Caco-2 (cell line): ENCODE results near the gene HTR3B. TPM values are rescaled to one million over a fixed set of nuclear protein-coding genes. Genes with fewer than 3 reads are reported as not detected.

Experiments used
- BruUV-seq: library from RNA; stranded (reverse); fragments of 400-500 nt; replicated peaks from 2 replicates; lab custom pipeline; 2021; lab: Mats Ljungman, UMichigan
- CTCF ChIA-PET: fragments of 300-600 bp; sonication (Branson Sonifier 250); formaldehyde crosslinking; loops from one replicate; lab custom pipeline; 2022; ENCODE audit warnings: antibody characterized with exemption; lab: Charles Lee
- POLR2A ChIA-PET: fragments of 300-600 bp; sonication (Branson Sonifier 250); formaldehyde crosslinking; loops from one replicate; lab custom pipeline; 2022; ENCODE audit warnings: antibody characterized with exemption; lab: Charles Lee
- DNase-seq, 2 experiments: peaks; one replicate each; pipeline versions ENCODE4 v3.0.0 to v3.0.0-alpha.2; 2020 to 2022
- H3K27me3 ChIP-seq: replicated peaks from 2 replicates; pipeline ENCODE4 v1.6.0; 2011; ENCODE audit warnings: low read length; ENCODE audit not compliant: control insufficient read depth, insufficient read depth
- H3K36me3 ChIP-seq: 2 replicates; pipeline ENCODE4 v1.5.1; 2011; ENCODE audit warnings: low read length; ENCODE audit not compliant: control insufficient read depth, insufficient read depth
- H3K4me1 ChIP-seq: fragments of 250-450 bp; sonication (Bioruptor Pico); 2 replicates; pipeline ENCODE4 v1.5.1; 2020; ENCODE audit warnings: mild to moderate bottlenecking
- H3K4me3 ChIP-seq: 2 replicates; pipeline ENCODE4 v1.5.1; 2011; ENCODE audit warnings: low read depth, mild to moderate bottlenecking, control low read depth, low read length
- H3K9me3 ChIP-seq: fragments of 250-450 bp; sonication (Bioruptor Pico); 2 replicates; pipeline ENCODE4 v1.5.1; 2020; ENCODE audit warnings: mild to moderate bottlenecking, moderate library complexity
- H3K27ac Mint-ChIP-seq: one replicate; pipeline ENCODE4 v1.8.0; 2022; ENCODE audit warnings: mixed read lengths; ENCODE audit not compliant: unreplicated experiment
- H3K27me3 Mint-ChIP-seq: one replicate; pipeline ENCODE4 v1.8.0; 2022; ENCODE audit warnings: mixed read lengths; ENCODE audit not compliant: insufficient read depth, unreplicated experiment
- H3K36me3 Mint-ChIP-seq: one replicate; pipeline ENCODE4 v1.8.0; 2022; ENCODE audit warnings: mild to moderate bottlenecking, mixed read lengths; ENCODE audit not compliant: insufficient read depth, unreplicated experiment
- H3K4me1 Mint-ChIP-seq: one replicate; pipeline ENCODE4 v1.8.0; 2022; ENCODE audit warnings: low read depth, mixed read lengths; ENCODE audit not compliant: unreplicated experiment
- H3K4me3 Mint-ChIP-seq: one replicate; pipeline ENCODE4 v1.8.0; 2022; ENCODE audit warnings: mild to moderate bottlenecking, moderate library complexity, mixed read lengths; ENCODE audit not compliant: unreplicated experiment
- H3K9me3 Mint-ChIP-seq: one replicate; pipeline ENCODE4 v1.8.0; 2022; ENCODE audit warnings: mixed read lengths; ENCODE audit not compliant: unreplicated experiment
- CTCF ChIP-seq, 2 experiments: fragments of 200-600 bp in 1 of 2; IDR thresholded peaks; 1 replicate in 1 of 2; 2 replicates in 1 of 2; pipeline versions ENCODE4 v1.5.1 to v1.8.0; 2011 to 2022; ENCODE audit warnings: antibody characterized with exemption in 1 of 2, control low read depth in 1 of 2, inconsistent platforms in 1 of 2, low read depth in 1 of 2, low read length in 1 of 2, mild to moderate bottlenecking in 1 of 2, moderate library complexity in 1 of 2; ENCODE audit not compliant: insufficient read depth in 1 of 2, severe bottlenecking in 1 of 2, unreplicated experiment in 1 of 2
- intact Hi-C: fragments of 100-400 bp; cut with micrococcal nuclease; formaldehyde crosslinking; loops from one replicate; pipeline ENCODE4 v1.10.0; 2022; ENCODE audit not compliant: unreplicated experiment
- total RNA-seq: library from RNA; stranded (reverse); gene quantifications from 2 replicates; pipeline ENCODE4 v1.2.3, GENCODE V29; 2022

The HTR3B gene
- total RNA-seq, 1 experiment from 2014 or later: not detected

- DNase-seq: no peak
- Histone ChIP-seq H3K4me1 (no peaks in the 10 kb centered on the region), H3K9me3 (no peaks in the 10 kb centered on the region), H3K27me3 (no peaks in the 10 kb centered on the region; the same call in 1 of the 2 replicates), H3K36me3 (no peaks in the 10 kb centered on the region), H3K4me3 (no peak overlapping the region)
- CTCF ChIA-PET: no interaction called here
- no peak overlapping the region for H3K4me3 Mint-ChIP-seq
- H3K36me3 Mint-ChIP-seq: no peaks in the 10 kb centered on the region
- POLR2A ChIA-PET: no interaction called here
- H3K4me1 Mint-ChIP-seq: no peaks in the 10 kb centered on the region
- no peak for TF ChIP-seq CTCF (IDR thresholded peaks at IDR 0.05; ENCODE audit: insufficient read depth in 1 of 2, low read depth in 1 of 2, low read length in 1 of 2, severe bottlenecking in 1 of 2, unreplicated experiment in 1 of 2)
- H3K27me3 Mint-ChIP-seq: peaks cover 26% of the 10 kb centered on the region
- no peak overlapping the region for H3K27ac Mint-ChIP-seq
- no peaks in the 10 kb centered on the region for H3K9me3 Mint-ChIP-seq
- intact Hi-C loops: no loop called here
- no TSS peak for BruUV-seq
Observed at GRCh38 chr11:113989916-113990315, 85.3 kb downstream of the HTR3B start.

GRCh38 chr11:113991170-113991569 lies 86.6 kb downstream of the HTR3B start:
- TF ChIP-seq CTCF (IDR thresholded peaks at IDR 0.05; ENCODE audit: insufficient read depth in 1 of 2, low read depth in 1 of 2, low read length in 1 of 2, severe bottlenecking in 1 of 2, unreplicated experiment in 1 of 2): peak in 1 of 2 experiments; percentile 13
- ChIA-PET CTCF (interaction anchor here (0.7 to 1.2 kb wide), 6 partner anchors 95 to 273 kb away, joined by 3 to 18 read pairs (median 4); no protein-coding TSS in a partner anchor), POLR2A (no interaction called here)
- Mint-ChIP-seq H3K9me3 (no peaks in the 10 kb centered on the region), H3K4me3 (no peak overlapping the region), H3K36me3 (no peaks in the 10 kb centered on the region), H3K27me3 (peaks cover 24% of the 10 kb centered on the region), H3K27ac (no peak overlapping the region), H3K4me1 (no peaks in the 10 kb centered on the region)
- H3K36me3 ChIP-seq: no peaks in the 10 kb centered on the region
- peak; percentile 62 to 82 for DNase-seq
- H3K4me1 ChIP-seq: no peaks in the 10 kb centered on the region
- H3K4me3 ChIP-seq: no peak overlapping the region
- BruUV-seq: no TSS peak
- no peaks in the 10 kb centered on the region for H3K9me3 ChIP-seq
- intact Hi-C loops: no loop called here
- H3K27me3 ChIP-seq: no peaks in the 10 kb centered on the region; the same call in 1 of the 2 replicates

DNA sequence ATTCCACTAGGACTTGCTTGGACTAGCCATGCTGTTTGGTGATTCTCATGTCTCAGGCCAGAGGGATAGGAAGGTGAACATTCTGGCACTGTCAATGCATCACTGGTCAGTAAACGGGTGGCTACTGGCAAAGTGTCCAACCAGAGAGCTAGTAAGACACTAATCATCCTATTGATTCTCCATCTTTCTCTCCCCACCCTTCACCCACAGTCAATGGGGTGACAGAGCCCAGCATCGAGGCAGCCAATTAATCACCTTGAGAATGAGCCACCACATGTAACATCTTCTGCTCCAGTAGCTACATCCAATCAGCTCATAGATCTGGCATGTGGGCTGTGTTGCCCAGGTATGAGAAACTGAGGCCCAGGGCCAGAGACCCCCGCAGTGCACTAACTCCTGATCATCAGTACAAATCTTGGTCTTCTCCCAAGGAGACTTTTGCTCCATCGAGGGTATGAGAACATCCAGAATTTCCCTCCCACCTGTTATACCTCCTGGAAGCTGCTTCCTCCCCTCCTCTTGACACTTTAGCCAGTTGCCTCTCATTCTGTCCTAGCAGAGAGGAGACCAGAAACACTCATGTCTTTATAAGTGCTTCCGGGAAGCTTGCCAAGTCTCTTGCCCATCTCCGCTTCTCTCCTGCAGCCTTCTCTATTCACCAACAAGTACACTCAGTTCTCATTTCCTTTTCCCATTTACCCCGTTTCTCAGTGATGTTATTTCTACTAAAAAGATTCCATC lies 87.3 kb downstream of the HTR3B start:
- Histone ChIP-seq H3K4me3 (no peak overlapping the region), H3K36me3 (no peaks in the 10 kb centered on the region), H3K4me1 (no peaks in the 10 kb centered on the region), H3K27me3 (no peaks in the 10 kb centered on the region; the same call in 1 of the 2 replicates), H3K9me3 (no peaks in the 10 kb centered on the region)
- Mint-ChIP-seq H3K36me3 (no peaks in the 10 kb centered on the region), H3K4me3 (no peak overlapping the region), H3K9me3 (no peaks in the 10 kb centered on the region), H3K27ac (no peak overlapping the region), H3K27me3 (peaks cover 24% of the 10 kb centered on the region), H3K4me1 (no peaks in the 10 kb centered on the region)
- CTCF ChIA-PET: interaction anchor here (1.0 to 7.1 kb wide), 5 partner anchors 96 to 270 kb away, joined by 3 to 99 read pairs (median 8); no protein-coding TSS in a partner anchor
- POLR2A ChIA-PET: no interaction called here
- no TSS peak for BruUV-seq
- intact Hi-C loops: no loop called here
- no peak for TF ChIP-seq CTCF (IDR thresholded peaks at IDR 0.05; ENCODE audit: insufficient read depth in 1 of 2, low read depth in 1 of 2, low read length in 1 of 2, severe bottlenecking in 1 of 2, unreplicated experiment in 1 of 2)
- DNase-seq: no peak
